Measurements from ENCODE around the gene CYP11A1. TPM values are rescaled to one million over a fixed set of nuclear protein-coding genes. Genes with fewer than 3 reads are reported as not detected.

Gene CYP11A1
- total and polyA plus RNA-seq, 9 donors, result 19.9 to 1,902 (median 32.3) TPM

DNA sequence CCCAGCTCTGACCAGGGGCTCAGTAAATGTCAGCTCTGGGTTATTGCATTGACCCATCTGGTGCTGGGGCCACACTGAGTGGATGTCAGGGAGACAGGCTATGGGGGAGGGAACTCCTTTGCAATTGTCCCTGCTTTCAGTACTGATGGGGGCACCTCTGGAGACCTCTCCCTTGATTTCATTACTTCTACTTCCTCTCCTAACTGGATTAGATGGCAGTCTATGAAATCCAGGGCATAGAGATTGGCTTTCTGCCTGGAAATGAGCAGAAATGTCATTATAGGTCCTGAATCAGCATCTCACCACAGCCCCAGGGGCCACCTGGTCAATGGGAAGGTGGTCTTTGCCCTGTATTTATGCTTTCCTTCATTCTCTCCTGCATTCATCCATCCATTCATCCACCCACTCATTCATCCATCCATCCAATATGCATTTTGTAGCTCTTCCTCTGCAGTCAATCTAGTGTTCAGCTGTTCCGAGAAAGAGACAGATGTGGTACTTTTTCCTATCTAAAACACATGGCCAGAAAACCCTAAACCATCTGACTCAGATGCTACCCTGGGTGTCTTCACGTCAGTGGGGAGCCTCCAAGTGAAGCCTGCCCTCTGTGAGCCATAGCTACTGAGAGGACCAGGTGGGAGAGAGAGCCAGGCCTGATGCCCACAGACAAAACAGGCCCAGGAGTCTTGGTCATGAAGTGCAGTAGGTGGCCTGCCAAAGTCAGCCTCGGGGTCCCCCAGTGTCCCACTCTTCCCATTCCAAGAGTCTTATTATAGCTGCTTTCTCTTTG, 74.2 kb downstream of the CYP11A1 start:
- intact Hi-C loops (cut with DNase I), result no loop called here
- Histone ChIP-seq H3K4me1 (ENCODE audit: insufficient read depth) (no peaks in the 10 kb centered on the region), H3K9me3 (no peaks in the 10 kb centered on the region), H3K4me3 (no peak overlapping the region), H3K36me3 (no peaks in the 10 kb centered on the region), H3K27me3 (no peaks in the 10 kb centered on the region), H3K27ac (no peak overlapping the region)
- no peak for DNase-seq
- WGBS, 3 donors, result 64 to 79% (median 75%) methylated on average over 3 of the region's 3 CpGs
- TF ChIP-seq POLR2A (IDR thresholded peaks at IDR 0.05) (no peak), EP300 (IDR thresholded peaks at IDR 0.05) (no peak)

DNA sequence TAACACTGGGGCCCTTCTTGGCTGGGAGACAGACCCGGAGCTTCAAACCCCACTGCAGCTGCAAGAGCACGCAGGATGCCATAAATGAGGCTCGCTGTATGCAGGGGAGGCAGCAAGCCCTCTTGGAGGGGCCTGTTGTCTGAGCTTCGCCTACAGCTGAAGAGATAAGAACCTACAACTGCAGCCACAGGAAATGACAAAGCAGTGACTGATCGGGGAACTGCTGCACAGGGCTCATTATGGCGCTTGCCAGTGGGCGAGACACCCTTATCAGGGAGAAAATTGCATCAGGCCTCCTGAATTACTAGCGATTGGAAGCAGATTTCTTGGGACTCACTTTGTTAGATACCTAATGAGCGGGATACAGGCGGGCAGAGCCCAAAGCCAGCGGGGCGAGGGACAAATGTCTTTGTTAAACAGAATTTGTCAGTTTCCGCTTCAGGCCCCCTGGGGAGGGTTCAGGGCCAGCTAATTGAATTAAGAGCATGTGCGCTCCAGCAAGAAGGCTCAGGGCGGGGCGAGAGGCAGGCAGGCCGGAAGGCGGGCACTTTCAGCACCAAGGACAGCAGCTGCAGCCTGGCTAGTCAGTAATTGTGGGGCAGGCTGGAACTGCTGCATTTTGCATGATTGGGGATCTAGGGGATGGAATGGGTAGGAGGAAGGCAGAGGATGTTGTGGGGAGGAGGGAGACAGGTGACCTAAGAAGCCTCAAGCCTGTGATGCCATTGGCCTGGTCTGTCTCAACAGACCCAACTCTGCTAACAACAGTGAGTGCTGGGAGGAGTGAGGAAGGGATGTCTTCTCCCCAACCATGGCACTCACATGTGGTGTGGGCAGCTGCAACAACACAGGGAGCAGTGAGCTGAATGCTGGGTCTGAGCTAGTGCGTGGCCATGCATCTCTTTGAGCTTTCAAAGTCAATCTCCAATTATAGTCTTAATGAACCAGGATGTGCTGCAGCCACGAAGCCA, 76.1 kb downstream of the CYP11A1 start:
- 9 to 13% (median 9%) methylated on average over 20 of the region's 20 CpGs for WGBS, 3 donors
- no peaks in the 10 kb centered on the region for H3K36me3 ChIP-seq
- intact Hi-C loops (cut with DNase I), result no loop called here
- H3K9me3 ChIP-seq, result no peaks in the 10 kb centered on the region
- no peaks in the 10 kb centered on the region for H3K4me1 ChIP-seq (ENCODE audit: insufficient read depth)
- no peak overlapping the region for H3K4me3 ChIP-seq
- no peaks in the 10 kb centered on the region for H3K27me3 ChIP-seq
- TF ChIP-seq POLR2A (IDR thresholded peaks at IDR 0.05) (no peak), EP300 (IDR thresholded peaks at IDR 0.05) (no peak)
- TF ChIP-seq, protein P1, sequence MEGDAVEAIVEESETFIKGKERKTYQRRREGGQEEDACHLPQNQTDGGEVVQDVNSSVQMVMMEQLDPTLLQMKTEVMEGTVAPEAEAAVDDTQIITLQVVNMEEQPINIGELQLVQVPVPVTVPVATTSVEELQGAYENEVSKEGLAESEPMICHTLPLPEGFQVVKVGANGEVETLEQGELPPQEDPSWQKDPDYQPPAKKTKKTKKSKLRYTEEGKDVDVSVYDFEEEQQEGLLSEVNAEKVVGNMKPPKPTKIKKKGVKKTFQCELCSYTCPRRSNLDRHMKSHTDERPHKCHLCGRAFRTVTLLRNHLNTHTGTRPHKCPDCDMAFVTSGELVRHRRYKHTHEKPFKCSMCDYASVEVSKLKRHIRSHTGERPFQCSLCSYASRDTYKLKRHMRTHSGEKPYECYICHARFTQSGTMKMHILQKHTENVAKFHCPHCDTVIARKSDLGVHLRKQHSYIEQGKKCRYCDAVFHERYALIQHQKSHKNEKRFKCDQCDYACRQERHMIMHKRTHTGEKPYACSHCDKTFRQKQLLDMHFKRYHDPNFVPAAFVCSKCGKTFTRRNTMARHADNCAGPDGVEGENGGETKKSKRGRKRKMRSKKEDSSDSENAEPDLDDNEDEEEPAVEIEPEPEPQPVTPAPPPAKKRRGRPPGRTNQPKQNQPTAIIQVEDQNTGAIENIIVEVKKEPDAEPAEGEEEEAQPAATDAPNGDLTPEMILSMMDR (IDR thresholded peaks at IDR 0.05), result no peak
- no peak overlapping the region for H3K27ac ChIP-seq
- peak; percentile 77 to 91 (median 85) for DNase-seq

DNA sequence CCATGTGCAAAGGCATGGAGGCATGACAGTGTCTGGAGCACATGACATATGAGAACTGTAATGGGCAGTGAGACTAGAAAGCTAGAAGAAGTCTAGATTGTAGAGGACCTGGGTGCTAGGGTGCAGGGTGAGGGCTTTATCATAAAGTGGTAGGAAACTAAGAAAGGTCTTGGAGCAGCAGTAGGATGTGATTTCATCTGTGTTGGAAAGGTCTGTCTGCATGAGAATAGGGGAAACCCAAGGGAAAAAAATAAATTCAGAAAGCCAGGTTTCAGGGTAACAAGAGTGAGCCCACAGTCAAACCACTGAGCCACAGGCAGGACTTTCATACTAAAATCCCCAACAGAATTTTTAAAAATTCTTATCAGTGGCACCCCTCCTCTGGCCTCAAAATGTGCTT, 76.8 kb downstream of the CYP11A1 start:
- no peak overlapping the region for H3K27ac ChIP-seq
- intact Hi-C loops (cut with DNase I), result no loop called here
- H3K4me1 ChIP-seq (ENCODE audit: insufficient read depth), result no peaks in the 10 kb centered on the region
- no peak for DNase-seq
- no peak overlapping the region for H3K4me3 ChIP-seq
- TF ChIP-seq, protein P1 (IDR thresholded peaks at IDR 0.05), result no peak
- TF ChIP-seq POLR2A (IDR thresholded peaks at IDR 0.05) (no peak), EP300 (IDR thresholded peaks at IDR 0.05) (no peak)
- no peaks in the 10 kb centered on the region for H3K9me3 ChIP-seq
- H3K27me3 ChIP-seq, result no peaks in the 10 kb centered on the region
- H3K36me3 ChIP-seq, result no peaks in the 10 kb centered on the region

DNA sequence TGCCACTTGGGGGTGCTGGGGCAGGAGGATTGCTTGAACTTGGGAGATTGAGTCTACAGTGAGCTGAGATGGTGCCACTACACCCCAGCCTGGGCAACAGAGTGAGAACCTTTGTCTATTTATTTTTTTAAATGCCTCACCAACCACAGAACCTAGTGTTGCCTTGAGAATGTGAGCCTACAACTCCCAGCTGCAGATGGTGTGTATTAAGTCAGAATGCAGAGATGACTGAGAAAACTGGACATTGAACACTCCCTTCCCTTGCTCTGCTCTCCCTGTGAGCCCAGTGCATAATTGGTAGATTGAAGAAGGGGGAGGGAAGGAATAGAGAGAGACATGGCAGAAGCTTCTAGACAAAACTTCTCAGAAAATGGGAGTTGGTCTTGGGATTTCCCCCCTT, 77.8 kb downstream of the CYP11A1 start:
- Histone ChIP-seq H3K36me3 (no peaks in the 10 kb centered on the region), H3K9me3 (no peaks in the 10 kb centered on the region), H3K4me3 (no peak overlapping the region), H3K27ac (no peak overlapping the region), H3K27me3 (no peaks in the 10 kb centered on the region), H3K4me1 (ENCODE audit: insufficient read depth) (no peaks in the 10 kb centered on the region)
- no peak for DNase-seq
- intact Hi-C loops (cut with DNase I), result no loop called here
- TF ChIP-seq, protein P1 (IDR thresholded peaks at IDR 0.05), result no peak
- TF ChIP-seq EP300 (IDR thresholded peaks at IDR 0.05), result no peak
- TF ChIP-seq POLR2A (IDR thresholded peaks at IDR 0.05), result no peak

Small RNAs within 50 kb of the gene (microRNA-seq; reads per million reads assigned to microRNA genes)
- 0 reads per million in 3 donors for gene MIR6881

Small RNAs within 50 kb of the gene (small RNA-seq; reads per million reads assigned to genes)
- gene MIR6881, result not detected

Other genes with a start within 250 kb of the CYP11A1 start
- gene ISLR2, start 237.1 kb downstream of the CYP11A1 start, total RNA-seq, result 1 to 10 TPM in 2 of 7 donors, under 1 TPM in 4, not detected in 1; 0.11 to 1.1 (median 0.57) TPM
- gene ISLR2, start 237.1 kb downstream of the CYP11A1 start, polyA plus RNA-seq, result under 1 TPM; 0.27 to 0.43 TPM
- gene ISLR, start 193.9 kb downstream of the CYP11A1 start, total RNA-seq, result 100 to 1,000 TPM; 108 to 314 (median 156) TPM
- gene ISLR, start 193.9 kb downstream of the CYP11A1 start, polyA plus RNA-seq, result 100 to 1,000 TPM in 1 of 2 donors, 10 to 100 TPM in 1; 82.4 to 150 TPM
- gene STRA6, start 164.9 kb downstream of the CYP11A1 start, total RNA-seq, result 1 to 10 TPM in 3 of 7 donors, under 1 TPM in 4; 0.20 to 2.8 (median 0.87) TPM
- gene STRA6, start 164.9 kb downstream of the CYP11A1 start, polyA plus RNA-seq, result under 1 TPM; 0.47 to 0.64 TPM
- 10 to 100 TPM in 1 of 7 donors, 1 to 10 TPM in 3, under 1 TPM in 1, not detected in 2; 0.74 to 24.7 (median 2.7) TPM for gene CCDC33, start 131.3 kb downstream of the CYP11A1 start, total RNA-seq
- under 1 TPM in 1 of 2 donors, not detected in 1; 0.10 TPM for gene CCDC33, start 131.3 kb downstream of the CYP11A1 start, polyA plus RNA-seq
- gene SEMA7A, start 66.3 kb upstream of the CYP11A1 start, total RNA-seq, result 10 to 100 TPM in 3 of 7 donors, 1 to 10 TPM in 4; 3.2 to 10.1 (median 8.3) TPM
- gene SEMA7A, start 66.3 kb upstream of the CYP11A1 start, polyA plus RNA-seq, result 10 to 100 TPM in 1 of 2 donors, 1 to 10 TPM in 1; 9.0 to 98.6 TPM
- gene UBL7, start 93.5 kb upstream of the CYP11A1 start, total RNA-seq, result 10 to 100 TPM; 26.4 to 43.4 (median 29.2) TPM
- gene UBL7, start 93.5 kb upstream of the CYP11A1 start, polyA plus RNA-seq, result 10 to 100 TPM; 34.3 to 44.1 TPM
- 1 to 10 TPM; 1.6 to 4.9 (median 2.8) TPM for gene ARID3B, start 173.6 kb upstream of the CYP11A1 start, total RNA-seq
- 1 to 10 TPM; 1.2 to 1.4 TPM for gene ARID3B, start 173.6 kb upstream of the CYP11A1 start, polyA plus RNA-seq
- gene CLK3, start 248.2 kb upstream of the CYP11A1 start, total RNA-seq, result 100 to 1,000 TPM in 1 of 7 donors, 10 to 100 TPM in 6; 56.8 to 110 (median 67.2) TPM
- gene CLK3, start 248.2 kb upstream of the CYP11A1 start, polyA plus RNA-seq, result 10 to 100 TPM; 53.2 to 73.4 TPM